ENCODE measurements around the gene PPIH. TPM values are rescaled to one million over a fixed set of nuclear protein-coding genes. Genes with fewer than 3 reads are reported as not detected.
"Not testable (repeated sequence)": the region's sequence is repeated elsewhere in the genome, so short reads cannot be mapped to it uniquely, and the experiment has no call there.

The PPIH gene
- polyA plus RNA-seq, 1 donor from 2014 or later = 85.0 TPM

DNA sequence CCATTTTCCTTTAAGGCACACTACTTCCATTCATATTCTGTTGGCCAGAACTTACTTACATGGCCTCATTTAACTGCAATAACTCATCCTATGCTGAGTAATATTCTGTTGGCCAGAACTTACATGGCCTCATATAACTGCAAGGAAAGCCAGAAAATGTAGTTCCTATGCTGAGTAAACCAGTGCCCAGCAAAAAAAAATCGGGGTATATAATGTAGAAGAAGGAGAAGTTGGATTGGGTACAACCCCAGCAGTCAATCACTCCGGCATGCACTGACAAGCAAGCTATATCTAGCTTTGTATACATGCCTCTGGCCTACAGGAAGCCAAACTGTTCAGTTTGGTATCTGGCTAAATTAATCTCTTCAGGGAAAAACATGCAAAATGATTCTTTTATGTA is 39.4 kb upstream of the PPIH start:
- H2AFZ ChIP-seq (ENCODE audit: low read depth, low read length) = no peak overlapping the region
- H3F3A ChIP-seq (ENCODE audit: insufficient read depth, low read length, poor library complexity, severe bottlenecking) = no peaks in the 10 kb centered on the region
- H3K27me3 ChIP-seq (ENCODE audit: insufficient read depth, low read depth, low read length) = no peaks in the 10 kb centered on the region
- H4K20me1 ChIP-seq (ENCODE audit: insufficient read depth) = no peaks in the 10 kb centered on the region
- H3K36me3 ChIP-seq (ENCODE audit: insufficient read depth, low read length) = no peaks in the 10 kb centered on the region
- TF ChIP-seq EP300 (conservative IDR thresholded peaks at IDR 0.05; ENCODE audit: poor library complexity, severe bottlenecking) (no peak), MXI1 (conservative IDR thresholded peaks at IDR 0.05; ENCODE audit: poor library complexity, severe bottlenecking) (no peak), POLR2AphosphoS5 (IDR thresholded peaks at IDR 0.05) (no peak), SMC3 (conservative IDR thresholded peaks at IDR 0.05; ENCODE audit: poor library complexity) (no peak)
- H3K79me2 ChIP-seq (replicated peaks; ENCODE audit: insufficient read depth, low read length) = no peaks in the 10 kb centered on the region
- H3K4me2 ChIP-seq (ENCODE audit: low read length) = no peak overlapping the region
- H3K4me3 ChIP-seq (ENCODE audit: low read length) = no peak overlapping the region
- H3K9ac ChIP-seq (ENCODE audit: low read length) = no peak overlapping the region
- no peaks in the 10 kb centered on the region for H3K9me2 ChIP-seq (ENCODE audit: insufficient read depth, low read length)
- no peak overlapping the region for H3K27ac ChIP-seq (ENCODE audit: low read length)
- H3K9me3 ChIP-seq (ENCODE audit: low read length) = no peaks in the 10 kb centered on the region

GRCh38 chr1:42620307-42620706 is 37.9 kb upstream of the PPIH start:
- H2AFZ ChIP-seq (ENCODE audit: low read depth, low read length) = no peak overlapping the region
- H3K4me3 ChIP-seq (ENCODE audit: low read length) = no peak overlapping the region
- no peaks in the 10 kb centered on the region for H3K9me3 ChIP-seq (ENCODE audit: low read length)
- no peak for TF ChIP-seq POLR2AphosphoS5 (IDR thresholded peaks at IDR 0.05)
- TF ChIP-seq MXI1 (conservative IDR thresholded peaks at IDR 0.05; ENCODE audit: poor library complexity, severe bottlenecking) = no peak
- no peak for TF ChIP-seq EP300 (conservative IDR thresholded peaks at IDR 0.05; ENCODE audit: poor library complexity, severe bottlenecking)
- no peak for TF ChIP-seq REST (IDR thresholded peaks at IDR 0.05; ENCODE audit: borderline replicate concordance)
- no peak for TF ChIP-seq EZH2 (IDR thresholded peaks at IDR 0.05; ENCODE audit: borderline replicate concordance, insufficient read depth, low read length, poor library complexity, severe bottlenecking)
- no peak for TF ChIP-seq SMC3 (conservative IDR thresholded peaks at IDR 0.05; ENCODE audit: poor library complexity)
- TF ChIP-seq, protein P1, sequence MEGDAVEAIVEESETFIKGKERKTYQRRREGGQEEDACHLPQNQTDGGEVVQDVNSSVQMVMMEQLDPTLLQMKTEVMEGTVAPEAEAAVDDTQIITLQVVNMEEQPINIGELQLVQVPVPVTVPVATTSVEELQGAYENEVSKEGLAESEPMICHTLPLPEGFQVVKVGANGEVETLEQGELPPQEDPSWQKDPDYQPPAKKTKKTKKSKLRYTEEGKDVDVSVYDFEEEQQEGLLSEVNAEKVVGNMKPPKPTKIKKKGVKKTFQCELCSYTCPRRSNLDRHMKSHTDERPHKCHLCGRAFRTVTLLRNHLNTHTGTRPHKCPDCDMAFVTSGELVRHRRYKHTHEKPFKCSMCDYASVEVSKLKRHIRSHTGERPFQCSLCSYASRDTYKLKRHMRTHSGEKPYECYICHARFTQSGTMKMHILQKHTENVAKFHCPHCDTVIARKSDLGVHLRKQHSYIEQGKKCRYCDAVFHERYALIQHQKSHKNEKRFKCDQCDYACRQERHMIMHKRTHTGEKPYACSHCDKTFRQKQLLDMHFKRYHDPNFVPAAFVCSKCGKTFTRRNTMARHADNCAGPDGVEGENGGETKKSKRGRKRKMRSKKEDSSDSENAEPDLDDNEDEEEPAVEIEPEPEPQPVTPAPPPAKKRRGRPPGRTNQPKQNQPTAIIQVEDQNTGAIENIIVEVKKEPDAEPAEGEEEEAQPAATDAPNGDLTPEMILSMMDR (IDR thresholded peaks at IDR 0.05; ENCODE audit: poor library complexity, severe bottlenecking) = no peak
- no peak for TF ChIP-seq TAF1 (IDR thresholded peaks at IDR 0.05; ENCODE audit: low read depth)
- no peak for TF ChIP-seq RAD21 (conservative IDR thresholded peaks at IDR 0.05)
- H3K9me2 ChIP-seq (ENCODE audit: insufficient read depth, low read length) = no peaks in the 10 kb centered on the region
- H3K9ac ChIP-seq (ENCODE audit: low read length) = no peak overlapping the region
- H3K79me2 ChIP-seq (replicated peaks; ENCODE audit: insufficient read depth, low read length) = no peaks in the 10 kb centered on the region
- no peaks in the 10 kb centered on the region for H3K27me3 ChIP-seq (ENCODE audit: insufficient read depth, low read depth, low read length)
- no peaks in the 10 kb centered on the region for H3K36me3 ChIP-seq (ENCODE audit: insufficient read depth, low read length)
- H3K4me2 ChIP-seq (ENCODE audit: low read length) = no peak overlapping the region
- H3F3A ChIP-seq (ENCODE audit: insufficient read depth, low read length, poor library complexity, severe bottlenecking) = no peaks in the 10 kb centered on the region
- no peaks in the 10 kb centered on the region for H4K20me1 ChIP-seq (ENCODE audit: insufficient read depth)
- no peak overlapping the region for H3K27ac ChIP-seq (ENCODE audit: low read length)

- not testable (repeated sequence) for H3K9me3 ChIP-seq (ENCODE audit: low read length); H3K4me2 ChIP-seq (ENCODE audit: low read length); H3K79me2 ChIP-seq (replicated peaks; ENCODE audit: insufficient read depth, low read length); H3K27ac ChIP-seq (ENCODE audit: low read length); H3K9me2 ChIP-seq (ENCODE audit: insufficient read depth, low read length); H3K27me3 ChIP-seq (ENCODE audit: insufficient read depth, low read depth, low read length); H3K36me3 ChIP-seq (ENCODE audit: insufficient read depth, low read length); H3F3A ChIP-seq (ENCODE audit: insufficient read depth, low read length, poor library complexity, severe bottlenecking); H3K4me3 ChIP-seq (ENCODE audit: low read length); H2AFZ ChIP-seq (ENCODE audit: low read depth, low read length); H3K9ac ChIP-seq (ENCODE audit: low read length); H4K20me1 ChIP-seq (ENCODE audit: insufficient read depth)
Observed at GRCh38 chr1:42621180-42621579, 37.0 kb upstream of the PPIH start.

DNA sequence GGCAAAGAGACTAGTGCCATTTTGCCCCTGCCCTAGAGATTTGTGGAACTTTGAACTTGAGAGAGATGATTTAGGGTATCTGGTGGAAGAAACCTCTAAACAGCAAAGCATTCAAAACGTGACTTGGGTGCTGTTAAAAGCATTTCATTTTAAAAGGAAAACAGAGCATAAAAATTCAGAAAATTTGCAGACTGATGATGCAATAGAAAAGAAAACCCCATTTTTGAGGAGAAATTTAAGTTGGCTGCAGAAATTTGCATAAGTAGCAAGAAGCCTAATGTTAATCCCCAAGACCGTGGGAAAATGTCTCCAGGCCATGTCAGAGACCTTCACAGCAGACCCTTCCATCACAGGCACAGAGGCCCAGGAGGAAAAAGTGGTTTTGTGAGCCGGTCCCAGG is 31.0 kb upstream of the PPIH start:
- H2AFZ ChIP-seq (ENCODE audit: low read depth, low read length); H3K36me3 ChIP-seq (ENCODE audit: insufficient read depth, low read length); H3K4me3 ChIP-seq (ENCODE audit: low read length); H4K20me1 ChIP-seq (ENCODE audit: insufficient read depth); H3F3A ChIP-seq (ENCODE audit: insufficient read depth, low read length, poor library complexity, severe bottlenecking); H3K4me2 ChIP-seq (ENCODE audit: low read length); H3K9me3 ChIP-seq (ENCODE audit: low read length); H3K27ac ChIP-seq (ENCODE audit: low read length); H3K9ac ChIP-seq (ENCODE audit: low read length); H3K79me2 ChIP-seq (replicated peaks; ENCODE audit: insufficient read depth, low read length); H3K27me3 ChIP-seq (ENCODE audit: insufficient read depth, low read depth, low read length); H3K9me2 ChIP-seq (ENCODE audit: insufficient read depth, low read length): not testable (repeated sequence)

Data from neural cell (in vitro differentiated cells).